ENCODE data around the gene TEX28.
"Not testable (repeated sequence)": the region's sequence is repeated elsewhere in the genome, so short reads cannot be mapped to it uniquely, and the experiment has no call there.

TEX28 gene, protein sequence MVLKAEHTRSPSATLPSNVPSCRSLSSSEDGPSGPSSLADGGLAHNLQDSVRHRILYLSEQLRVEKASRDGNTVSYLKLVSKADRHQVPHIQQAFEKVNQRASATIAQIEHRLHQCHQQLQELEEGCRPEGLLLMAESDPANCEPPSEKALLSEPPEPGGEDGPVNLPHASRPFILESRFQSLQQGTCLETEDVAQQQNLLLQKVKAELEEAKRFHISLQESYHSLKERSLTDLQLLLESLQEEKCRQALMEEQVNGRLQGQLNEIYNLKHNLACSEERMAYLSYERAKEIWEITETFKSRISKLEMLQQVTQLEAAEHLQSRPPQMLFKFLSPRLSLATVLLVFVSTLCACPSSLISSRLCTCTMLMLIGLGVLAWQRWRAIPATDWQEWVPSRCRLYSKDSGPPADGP

DNA sequence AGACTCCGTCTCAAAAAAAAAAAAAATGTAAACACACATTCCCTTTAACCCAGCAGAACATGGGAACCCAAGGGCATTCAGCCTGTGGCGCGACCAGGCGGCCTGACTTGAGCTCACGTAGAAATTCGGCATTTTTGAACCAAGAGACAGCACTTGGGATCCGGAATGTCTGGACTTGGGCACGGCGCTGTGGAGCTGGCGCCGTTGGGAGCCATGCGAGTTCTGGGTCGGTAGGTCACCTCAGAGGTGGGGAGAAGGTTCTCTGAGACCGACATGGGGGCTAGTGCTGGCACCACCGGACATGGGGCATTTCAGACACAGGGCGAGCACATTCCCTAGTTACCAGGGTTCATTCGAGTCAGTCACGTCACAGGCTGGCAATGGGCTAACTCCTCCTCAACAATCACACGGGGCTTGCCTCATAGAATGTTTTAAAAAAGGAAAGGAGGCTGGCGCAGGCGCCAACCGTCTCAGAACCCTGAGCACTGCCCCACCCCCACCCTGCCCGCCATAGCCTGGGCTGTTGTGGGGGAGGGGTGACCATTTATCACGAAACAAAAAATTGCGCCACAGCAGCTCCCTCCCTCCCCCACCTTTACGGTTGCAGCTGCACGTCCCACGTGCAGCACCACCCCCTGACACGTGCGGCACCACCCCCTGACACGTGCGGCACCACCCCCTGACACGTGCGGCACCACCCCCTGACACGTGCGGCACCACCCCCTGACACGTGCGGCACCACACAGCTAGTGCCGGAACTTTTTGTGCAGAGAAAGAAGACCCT is at the start of gene TEX28:
TEX28 (minus strand) TSS at position 334 of the 784 bp plus-strand sequence. CDS start 3,007 bp downstream, outside the sequence.
- DNase-seq (ENCODE audit: low read depth, low spot score), result no peak

DNA sequence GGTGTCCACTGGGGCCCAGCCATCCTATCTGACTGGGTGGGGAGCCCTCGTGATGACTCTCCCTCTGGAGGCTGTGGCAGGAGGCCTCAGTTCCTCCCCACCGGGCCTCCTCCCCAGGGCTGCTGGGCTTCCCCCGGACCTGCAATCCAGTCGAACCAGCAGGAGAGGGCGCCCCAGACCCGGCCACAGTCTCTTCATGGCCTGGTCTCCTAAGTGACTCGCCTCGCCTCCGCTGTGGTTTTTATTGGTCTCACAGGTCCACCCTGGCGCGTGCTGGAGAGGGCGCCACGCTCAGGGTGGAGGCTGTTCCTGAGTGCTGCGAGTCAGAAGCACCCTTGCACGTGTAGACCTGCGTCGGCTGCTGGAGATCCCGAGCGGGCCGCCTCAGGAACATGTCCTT is 48.7 kb upstream of the TEX28 start:
- DNase-seq (ENCODE audit: low read depth, low spot score), result not testable (repeated sequence)

DNA sequence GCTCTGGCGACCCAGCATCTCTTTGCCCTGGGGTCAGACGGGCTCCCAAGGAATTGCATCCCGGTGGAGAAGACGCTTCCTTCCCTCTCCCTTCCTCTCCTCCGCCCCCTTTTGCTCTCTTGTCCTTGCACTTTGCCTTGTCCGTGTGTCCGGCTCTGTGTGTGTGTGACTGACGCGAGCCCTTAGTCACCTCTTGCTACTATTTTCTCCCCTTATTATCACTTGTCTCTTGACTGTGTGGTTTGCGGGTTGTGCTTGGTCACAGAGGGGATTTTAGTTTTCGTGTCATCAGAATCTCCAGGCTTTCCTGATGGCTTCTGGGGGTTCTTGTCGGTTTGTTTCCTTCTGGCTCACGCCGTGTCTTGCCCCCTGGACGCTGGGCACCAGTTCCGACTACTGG is 48.1 kb upstream of the TEX28 start:
- DNase-seq (ENCODE audit: low read depth, low spot score), result not testable (repeated sequence)

DNA sequence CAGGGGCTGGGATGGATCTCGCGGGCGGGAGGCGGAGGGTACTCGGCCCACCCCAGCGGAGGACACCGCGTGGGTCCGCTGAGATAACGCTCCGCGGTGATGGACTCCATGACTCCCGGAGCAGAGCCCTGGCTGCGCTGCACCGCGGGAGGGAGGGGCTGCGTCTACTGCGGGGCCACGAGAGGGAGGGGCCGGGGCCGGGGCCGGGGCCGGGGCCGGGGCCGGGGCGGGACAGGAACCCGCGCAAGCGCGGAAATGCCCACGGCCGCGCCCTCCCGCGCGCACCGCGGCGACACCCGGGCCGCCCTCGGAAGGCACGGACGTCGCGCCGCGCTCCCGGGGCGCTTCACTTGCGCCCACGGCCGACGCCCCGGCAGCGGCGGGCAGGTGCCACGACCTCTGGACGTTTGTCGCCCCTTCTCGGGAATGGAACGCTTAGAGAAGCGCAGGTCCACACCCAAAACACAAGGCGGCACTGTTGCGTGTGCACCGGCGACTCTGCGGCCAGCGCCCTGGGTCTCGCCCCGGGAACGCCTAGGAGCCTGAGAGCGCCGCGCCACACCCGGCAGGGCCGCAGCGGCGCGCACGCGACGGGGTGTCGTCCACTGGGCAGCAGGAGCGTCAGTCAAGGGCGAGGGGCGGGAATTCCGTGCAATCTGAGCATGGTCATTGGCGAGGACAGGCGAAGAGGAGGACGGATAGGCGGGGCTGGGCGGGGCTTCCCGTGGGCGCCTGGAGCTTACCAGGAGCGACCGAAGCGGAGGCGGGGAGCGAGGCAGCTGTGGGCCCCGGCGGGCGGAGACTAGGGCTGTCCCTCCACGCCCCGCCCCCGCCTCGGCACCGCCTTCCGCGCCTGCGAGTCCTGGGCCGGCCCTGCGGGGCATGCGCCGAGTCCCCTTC is 46.7 kb upstream of the TEX28 start:
- DNase-seq (ENCODE audit: low read depth, low spot score), result not testable (repeated sequence)

DNA sequence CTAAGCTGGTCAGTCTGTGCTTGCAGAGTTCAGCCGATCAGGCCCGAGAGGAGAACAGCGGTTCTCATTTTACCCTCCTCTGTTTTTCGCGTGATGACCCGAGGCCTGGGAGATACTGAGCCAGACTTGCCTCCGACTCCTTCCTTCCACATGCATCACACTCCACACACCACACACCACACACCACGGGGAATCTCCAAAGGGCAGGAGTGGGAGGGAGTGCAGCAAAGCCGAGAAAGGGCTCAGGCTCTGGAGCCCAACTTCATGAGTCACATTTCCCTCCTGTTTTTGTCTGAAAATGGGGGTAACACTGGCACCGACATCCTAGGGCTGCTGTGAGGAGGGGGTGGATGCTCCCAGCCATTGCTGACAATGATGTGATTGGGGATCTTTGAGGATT is 39.6 kb upstream of the TEX28 start:
- DNase-seq (ENCODE audit: low read depth, low spot score), result no peak

DNA sequence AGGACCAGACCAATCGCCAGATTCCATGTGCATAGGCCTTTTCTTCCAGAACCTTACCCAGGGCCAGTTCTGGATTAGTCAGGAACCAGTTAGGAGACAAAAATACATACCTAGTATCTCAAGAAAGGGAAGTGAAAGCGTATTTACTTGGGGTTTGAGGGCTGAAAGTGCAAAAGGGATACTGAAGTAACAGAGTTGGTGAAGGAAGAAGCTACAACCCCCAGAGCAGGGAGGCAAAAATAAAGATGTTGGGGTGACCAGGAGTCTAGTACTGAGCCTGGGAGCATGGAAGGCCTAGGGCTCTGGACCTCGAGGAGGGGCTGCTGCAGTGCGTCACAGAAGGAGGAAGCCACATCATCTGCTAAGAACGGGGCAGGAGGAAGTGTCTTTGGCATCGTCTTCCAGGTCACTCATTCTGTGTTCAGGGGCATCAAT is 38.9 kb upstream of the TEX28 start:
- DNase-seq (ENCODE audit: low read depth, low spot score), result no peak

DNA sequence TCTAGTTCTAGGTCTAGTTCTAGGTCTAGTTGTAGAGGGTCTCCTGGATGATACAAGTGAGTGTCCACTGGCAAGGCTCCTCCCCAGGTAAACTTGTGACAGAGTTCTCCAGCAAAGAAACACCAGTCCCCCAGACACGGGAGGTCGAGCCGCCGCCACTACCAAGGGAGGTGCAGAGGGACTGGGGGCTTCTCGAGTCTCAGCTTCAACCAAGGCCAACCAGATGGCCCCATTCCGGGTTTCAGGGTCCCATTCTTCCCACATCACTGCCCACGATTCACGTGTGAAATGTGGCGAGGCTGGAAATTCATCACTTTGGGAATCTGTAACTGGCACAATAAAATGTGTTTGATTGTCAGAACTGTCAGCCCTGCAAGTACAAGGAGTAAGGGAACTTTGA is 38.2 kb upstream of the TEX28 start:
- no peak for DNase-seq (ENCODE audit: low read depth, low spot score)

DNA sequence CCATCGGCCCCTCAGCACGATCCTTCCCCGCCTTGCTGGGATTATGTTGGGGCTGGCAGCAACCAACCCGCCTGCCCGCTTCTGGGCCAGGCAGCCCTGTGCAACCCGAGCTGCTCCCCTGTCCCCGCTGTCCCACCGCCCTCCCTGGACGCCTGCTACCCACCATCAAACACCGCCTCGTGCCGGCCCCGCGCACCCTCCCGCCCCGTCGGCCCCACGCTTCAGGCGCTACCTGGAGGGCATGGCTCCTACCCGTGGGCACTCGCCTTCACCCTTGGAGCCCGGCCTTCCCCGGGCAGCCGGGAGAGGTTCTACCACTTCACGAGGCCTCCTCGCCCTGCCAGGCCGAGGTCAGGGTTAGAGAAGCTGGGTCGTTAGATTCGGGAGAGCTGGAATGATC is 37.6 kb upstream of the TEX28 start:
- DNase-seq (ENCODE audit: low read depth, low spot score), result no peak

DNA sequence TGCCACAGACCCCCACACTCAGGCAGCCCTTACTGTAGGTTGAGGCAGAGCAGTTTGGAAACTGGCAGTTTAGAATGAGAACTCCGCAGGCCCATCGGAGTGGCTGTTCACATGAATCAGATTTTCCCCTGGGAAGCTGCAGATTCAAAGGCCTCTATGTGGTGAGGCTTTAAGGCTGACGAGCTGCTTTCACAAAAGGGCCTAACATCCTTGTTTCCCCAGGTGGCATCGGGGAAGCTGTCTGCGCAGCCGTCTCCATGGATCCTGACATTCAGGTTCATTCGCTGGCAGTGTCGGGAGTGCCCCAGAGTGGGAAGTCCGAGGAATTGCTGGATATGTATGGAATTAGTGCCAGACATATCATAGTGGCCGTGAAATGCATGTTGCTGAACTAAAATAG is 34.4 kb upstream of the TEX28 start:
- DNase-seq (ENCODE audit: low read depth, low spot score), result no peak

DNA sequence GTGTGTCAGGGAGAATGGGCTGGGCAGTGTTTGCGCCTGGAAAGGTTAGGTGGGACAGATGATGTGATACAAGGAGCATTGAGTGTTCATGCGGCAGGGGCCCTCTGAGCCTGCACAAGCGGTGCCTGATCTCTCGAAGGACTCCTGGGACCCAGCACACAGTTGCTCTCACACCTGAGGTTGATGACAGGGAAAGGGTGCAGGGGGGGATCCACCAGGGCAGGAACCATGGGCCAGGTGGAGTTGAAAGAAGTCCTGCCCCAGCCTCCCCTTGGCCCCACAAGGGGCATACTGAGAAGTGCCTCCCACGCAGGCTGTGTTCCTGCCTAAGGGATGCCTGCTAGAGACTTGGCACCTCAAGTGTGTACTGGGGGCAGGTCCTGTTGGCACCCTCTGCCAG is 33.7 kb upstream of the TEX28 start:
- DNase-seq (ENCODE audit: low read depth, low spot score), result no peak

DNA sequence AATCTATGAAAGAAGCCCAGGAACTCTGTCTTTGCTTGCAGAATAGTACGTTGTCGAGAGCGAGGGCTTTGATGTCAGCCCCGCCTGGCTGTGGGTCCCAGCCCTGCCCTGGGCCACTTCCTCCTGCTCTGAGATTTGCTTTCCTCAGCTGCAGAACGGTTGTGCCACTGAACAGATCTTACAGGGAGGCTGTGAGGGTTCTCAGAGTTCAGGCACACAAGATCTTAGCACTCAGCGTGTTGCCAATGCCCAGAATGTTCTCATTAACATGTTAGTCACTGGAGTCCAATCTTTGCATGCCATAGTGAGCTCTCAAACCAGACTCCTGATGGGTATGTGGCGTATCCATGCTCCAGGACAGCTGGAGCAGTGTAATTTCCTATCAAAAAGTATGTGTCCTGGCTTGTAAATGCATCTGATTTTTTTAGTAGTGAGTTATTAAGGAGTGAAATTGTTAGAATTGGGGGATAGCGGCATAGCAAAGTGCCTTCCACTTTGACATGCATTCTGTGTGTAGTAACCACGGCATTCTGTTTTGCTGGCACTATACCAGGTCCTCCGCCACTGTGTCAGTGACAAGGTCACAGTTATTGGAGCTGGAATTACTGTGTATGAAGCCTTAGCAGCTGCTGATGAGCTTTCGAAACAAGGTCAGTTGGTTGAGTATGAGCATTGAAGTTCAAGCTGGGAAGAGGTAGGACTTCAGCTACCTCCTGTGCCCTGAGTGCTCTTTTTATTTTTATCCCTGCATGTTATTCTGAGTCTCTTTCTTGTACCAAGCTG is 32.3 kb upstream of the TEX28 start:
- no peak for DNase-seq (ENCODE audit: low read depth, low spot score)

DNA sequence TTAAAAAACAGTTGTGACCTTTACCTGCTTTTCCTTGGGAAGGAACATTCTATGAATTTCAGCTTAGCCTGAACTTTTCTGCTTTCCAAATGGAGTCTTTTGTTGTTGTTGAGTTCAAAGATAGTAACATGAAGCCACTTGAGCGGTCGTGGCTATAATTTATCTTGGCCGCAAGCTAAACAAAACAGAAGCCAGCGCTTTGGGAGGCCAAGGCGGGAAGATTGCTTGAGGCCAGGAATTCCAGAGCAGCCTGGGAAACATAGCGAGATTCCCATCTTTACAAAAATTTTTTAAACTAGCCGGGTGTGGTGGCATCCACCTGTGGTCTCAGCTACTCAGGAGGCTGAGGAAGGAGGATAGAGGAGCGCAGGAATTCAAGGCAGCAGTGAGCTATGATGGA is 30.6 kb upstream of the TEX28 start:
- DNase-seq (ENCODE audit: low read depth, low spot score), result no peak

DNA sequence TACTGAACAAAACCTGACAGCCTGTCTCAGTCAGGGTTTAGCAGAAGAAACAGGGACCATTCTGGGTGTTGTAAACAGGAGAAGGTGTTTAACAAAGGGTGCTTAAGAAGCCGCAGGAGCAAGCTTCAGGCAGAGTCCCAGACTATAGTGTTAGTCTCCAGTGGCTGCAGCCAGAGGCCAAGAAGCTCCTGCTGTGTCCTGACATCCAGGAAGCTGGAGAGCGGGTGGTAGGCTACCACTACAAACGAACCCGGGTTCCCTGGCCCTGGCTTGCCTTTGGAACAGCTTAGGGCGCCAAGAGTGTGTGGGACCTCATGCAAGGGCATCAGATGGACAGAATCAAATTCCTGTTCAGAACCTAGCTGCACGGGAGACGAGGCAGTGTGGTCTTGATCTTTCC is 28.6 kb upstream of the TEX28 start:
- DNase-seq (ENCODE audit: low read depth, low spot score), result no peak

DNA sequence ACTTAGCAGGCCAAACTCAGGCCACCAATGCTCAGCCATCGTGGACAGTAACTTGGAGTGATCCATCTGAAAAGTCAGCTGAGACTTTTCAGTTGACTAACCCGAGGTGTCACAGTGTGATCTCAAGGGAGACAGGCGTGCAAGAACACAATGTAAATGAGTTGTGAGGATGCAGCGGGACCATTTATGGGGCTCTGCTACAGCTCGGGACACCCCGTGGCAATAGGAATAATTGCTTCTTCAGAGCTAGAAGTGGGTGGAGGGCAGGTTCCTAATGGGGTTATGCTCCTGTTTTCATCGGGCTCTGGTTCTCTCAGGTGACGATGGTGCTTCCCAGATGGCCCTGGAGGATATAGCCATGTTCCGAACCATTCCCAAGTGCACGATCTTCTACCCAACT is 28.0 kb upstream of the TEX28 start:
- no peak for DNase-seq (ENCODE audit: low read depth, low spot score)

DNA sequence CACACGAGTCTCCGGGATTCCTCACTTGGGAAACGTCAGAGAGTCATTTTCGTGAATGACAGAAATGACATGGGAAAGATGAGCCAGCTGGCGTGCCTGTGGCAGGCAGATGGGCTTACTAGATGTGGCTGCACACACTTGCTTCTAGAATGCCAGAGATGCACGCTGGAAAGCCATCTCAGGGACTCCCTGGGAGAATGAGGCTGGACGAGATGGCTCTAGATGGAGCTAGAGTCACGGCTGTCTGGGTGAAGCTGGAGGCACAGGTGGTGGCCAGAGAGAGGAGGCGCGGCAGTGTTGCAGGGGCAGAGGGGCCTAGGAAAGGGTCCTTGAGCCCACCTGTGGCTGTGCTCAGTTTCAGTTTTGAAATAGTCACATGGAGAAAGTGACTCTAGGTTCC is 26.7 kb upstream of the TEX28 start:
- no peak for DNase-seq (ENCODE audit: low read depth, low spot score)

DNA sequence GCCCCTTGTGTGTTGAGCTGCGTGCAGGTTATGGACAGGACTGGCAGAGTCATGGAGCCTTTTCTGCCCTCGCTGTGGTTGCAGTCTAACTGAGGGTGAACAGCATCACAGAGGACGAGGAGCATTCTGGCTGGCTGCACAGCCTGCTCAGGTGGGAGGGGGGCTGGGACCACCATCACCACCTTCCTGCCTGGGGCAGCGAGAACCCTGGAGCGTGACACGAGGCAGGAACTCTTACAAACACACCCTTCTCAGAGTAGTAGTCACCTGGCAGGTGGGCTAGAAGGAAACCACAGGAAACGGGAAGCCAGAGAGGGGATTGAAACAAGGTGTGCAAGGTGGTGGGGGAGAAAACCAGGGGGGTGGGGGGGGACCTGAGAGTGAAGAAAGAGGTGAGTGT is 26.2 kb upstream of the TEX28 start:
- DNase-seq (ENCODE audit: low read depth, low spot score), result no peak

DNA sequence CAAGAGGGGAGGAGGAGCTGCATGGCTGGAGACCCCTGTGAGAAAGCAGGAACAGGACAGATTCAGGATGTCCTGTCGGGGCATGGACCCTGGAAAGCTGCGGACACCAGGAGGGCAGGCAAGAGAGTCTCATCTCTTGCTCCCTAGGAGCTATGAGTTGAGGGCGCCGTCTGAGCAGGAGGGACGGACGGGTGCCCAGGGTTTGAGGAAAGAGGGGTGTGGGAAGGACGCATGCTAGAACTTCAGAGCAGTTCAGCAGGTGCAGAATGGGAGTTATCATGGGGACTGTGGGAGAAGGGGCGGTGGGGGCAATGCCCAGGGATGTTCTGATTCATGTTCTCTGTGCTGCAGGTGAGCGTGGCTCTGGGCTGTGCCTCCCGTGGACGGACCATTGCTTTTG is 25.5 kb upstream of the TEX28 start:
- no peak for DNase-seq (ENCODE audit: low read depth, low spot score)

DNA sequence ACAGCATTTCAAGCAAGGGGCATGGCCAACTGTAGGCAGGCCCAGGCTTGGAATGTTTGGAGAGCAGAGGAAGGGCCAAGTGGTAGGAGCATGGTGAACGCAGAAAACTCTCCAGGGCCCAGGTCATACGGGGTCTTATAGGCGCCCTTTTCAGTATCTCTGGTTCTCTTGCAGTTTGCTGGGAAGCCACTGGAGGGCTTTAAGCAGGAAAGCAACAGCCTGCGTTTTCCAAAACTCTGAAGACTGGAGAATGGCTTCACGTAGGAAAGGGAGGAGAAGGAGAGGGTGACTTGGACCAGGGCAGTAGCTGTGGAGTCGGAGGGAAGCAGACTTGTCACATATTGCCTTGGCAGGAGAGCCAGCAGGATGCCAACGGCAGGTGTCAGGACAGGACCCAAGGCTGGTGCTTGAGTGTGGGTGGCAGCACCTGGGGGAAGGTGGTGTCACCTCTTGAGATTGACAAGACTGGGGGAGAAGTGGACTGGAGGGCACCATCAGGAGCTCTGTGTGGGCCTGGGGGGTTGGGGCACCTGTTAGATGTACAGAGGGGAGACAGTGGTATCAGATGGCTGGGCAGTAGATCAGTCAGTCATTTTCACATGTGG is 22.6 kb upstream of the TEX28 start:
- no peak for DNase-seq (ENCODE audit: low read depth, low spot score)

DNA sequence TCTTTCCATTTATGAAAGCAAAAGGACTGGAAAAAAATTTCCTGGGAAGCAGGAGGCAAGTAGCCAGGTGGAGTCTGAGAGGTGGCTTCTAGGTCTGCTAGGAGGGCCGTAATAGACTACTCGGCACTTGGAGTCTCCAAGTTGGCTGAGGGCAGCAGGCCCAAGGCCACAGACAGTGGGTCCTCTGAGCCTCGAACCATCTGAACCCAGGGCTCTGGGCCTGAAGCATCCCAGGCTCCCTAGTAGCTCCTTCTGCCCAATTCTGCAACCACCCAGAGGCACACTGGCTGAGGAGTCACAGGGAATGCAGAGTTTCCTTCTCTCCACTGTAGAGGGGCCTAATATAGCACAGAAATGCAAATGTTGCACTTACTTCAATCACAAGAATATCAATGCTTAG is 20.5 kb upstream of the TEX28 start:
- no peak for DNase-seq (ENCODE audit: low read depth, low spot score)

DNA sequence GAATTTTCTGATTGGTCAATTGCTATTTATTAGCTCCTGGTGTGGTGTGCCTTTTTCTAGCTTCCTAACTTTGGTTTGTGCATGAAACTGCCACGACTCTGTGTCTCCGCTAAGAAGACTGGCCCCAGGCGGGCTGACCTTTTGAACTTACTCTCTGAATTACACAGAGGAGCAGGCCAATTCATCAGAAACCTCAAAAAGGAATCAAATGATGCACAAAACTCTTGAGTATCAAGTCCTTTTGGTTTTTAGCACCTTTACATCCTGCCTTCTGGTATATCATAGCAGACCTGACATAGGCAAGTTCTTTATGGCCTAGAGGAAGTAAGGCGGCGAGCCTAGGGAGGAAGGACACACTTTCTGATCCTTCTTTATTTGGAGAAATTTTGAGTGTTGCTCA is 18.2 kb upstream of the TEX28 start:
- no peak for DNase-seq (ENCODE audit: low read depth, low spot score)

DNA sequence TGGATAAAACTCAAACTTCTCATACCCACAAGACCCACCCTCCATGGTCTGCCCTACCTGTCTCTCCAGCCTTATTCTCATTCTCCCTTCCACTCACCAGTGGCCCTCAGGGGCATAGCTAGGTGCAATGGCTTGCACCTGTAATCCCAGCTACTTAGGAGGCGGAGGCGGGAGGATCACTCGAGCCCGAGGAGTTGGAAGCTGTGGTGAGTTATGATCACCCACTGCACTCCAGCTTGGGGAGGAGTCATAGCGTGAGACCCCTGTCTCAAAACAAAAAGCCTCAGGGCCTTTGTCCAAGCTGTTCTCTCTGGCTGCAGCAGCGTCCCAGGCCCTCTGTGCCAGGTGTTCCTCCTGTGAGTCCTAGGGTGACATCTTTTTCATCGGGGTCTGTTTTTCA is 17.2 kb upstream of the TEX28 start:
- DNase-seq (ENCODE audit: low read depth, low spot score), result no peak
